Measurements from ENCODE around the gene B3GALT5.

DNA sequence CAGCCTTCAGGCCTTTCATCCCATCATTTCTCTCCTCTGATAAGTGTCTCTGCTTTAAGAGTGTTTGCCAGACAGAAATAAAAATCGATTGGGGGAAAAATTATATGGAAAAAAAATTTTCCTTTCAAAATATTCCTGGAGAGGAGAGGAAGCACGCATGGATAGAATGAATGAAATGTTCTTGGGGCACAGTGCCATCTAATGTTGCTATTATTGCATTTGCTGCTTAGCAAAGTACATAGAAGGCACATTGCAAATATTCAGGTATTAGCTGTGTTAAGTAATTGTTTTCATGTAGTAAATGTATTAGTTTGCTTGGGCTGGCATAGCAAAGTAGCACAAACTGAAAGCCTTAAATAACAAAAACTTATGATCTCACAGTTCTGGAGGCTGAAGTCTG lies 18.1 kb downstream of the B3GALT5 start:
- TF ChIP-seq, protein P1, sequence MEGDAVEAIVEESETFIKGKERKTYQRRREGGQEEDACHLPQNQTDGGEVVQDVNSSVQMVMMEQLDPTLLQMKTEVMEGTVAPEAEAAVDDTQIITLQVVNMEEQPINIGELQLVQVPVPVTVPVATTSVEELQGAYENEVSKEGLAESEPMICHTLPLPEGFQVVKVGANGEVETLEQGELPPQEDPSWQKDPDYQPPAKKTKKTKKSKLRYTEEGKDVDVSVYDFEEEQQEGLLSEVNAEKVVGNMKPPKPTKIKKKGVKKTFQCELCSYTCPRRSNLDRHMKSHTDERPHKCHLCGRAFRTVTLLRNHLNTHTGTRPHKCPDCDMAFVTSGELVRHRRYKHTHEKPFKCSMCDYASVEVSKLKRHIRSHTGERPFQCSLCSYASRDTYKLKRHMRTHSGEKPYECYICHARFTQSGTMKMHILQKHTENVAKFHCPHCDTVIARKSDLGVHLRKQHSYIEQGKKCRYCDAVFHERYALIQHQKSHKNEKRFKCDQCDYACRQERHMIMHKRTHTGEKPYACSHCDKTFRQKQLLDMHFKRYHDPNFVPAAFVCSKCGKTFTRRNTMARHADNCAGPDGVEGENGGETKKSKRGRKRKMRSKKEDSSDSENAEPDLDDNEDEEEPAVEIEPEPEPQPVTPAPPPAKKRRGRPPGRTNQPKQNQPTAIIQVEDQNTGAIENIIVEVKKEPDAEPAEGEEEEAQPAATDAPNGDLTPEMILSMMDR (IDR thresholded peaks at IDR 0.05): no peak
- no peak for TF ChIP-seq ZFX (IDR thresholded peaks at IDR 0.05; ENCODE audit: borderline replicate concordance)
